GM12873 (cell line): ENCODE results near the gene OSBP2.
A peak's percentile ranks its signal among the peaks of the same experiment; 100 is the strongest.

ENCODE experiments used
- TF ChIP-seq, protein P1 (sequence below): IDR thresholded peaks from 2 replicates; pipeline ENCODE4 v1.5.1; 2012; ENCODE audit warnings: low read depth, mild to moderate bottlenecking, moderate library complexity, low read length, control low read depth; ENCODE audit not compliant: insufficient read depth; ENCODE audit errors: missing control alignments

The OSBP2 gene

DNA sequence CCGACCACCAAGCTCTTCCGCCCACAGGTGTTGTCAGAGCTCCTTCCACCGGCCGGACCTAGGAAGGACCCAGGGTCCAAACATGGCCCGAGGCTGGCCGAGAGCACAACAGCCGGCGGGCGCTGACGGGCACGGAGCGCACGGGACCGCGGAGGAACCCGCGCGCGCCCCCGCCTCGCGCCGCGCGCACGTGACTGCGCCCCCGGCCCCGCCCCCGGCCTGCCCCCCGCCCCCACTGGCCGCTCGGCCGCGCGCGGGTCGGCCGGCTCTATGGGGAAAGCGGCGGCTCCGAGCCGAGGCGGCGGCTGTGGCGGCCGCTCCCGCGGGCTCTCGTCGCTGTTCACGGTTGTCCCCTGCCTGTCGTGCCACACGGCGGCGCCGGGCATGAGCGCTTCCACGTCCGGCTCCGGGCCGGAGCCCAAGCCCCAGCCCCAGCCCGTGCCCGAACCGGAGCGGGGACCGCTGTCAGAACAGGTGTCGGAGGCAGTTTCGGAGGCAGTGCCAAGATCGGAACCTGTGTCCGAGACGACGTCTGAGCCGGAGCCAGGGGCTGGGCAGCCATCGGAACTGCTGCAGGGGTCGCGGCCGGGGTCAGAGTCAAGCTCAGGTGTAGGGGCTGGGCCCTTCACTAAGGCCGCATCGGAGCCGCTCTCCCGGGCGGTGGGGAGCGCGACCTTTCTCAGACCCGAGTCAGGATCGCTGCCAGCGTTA is at the start of gene OSBP2:
TSS of gene OSBP2 (plus strand) at position 235 of the 711 bp plus-strand sequence. CDS start at position 271, 36 bp downstream.
- TF ChIP-seq, protein P1, sequence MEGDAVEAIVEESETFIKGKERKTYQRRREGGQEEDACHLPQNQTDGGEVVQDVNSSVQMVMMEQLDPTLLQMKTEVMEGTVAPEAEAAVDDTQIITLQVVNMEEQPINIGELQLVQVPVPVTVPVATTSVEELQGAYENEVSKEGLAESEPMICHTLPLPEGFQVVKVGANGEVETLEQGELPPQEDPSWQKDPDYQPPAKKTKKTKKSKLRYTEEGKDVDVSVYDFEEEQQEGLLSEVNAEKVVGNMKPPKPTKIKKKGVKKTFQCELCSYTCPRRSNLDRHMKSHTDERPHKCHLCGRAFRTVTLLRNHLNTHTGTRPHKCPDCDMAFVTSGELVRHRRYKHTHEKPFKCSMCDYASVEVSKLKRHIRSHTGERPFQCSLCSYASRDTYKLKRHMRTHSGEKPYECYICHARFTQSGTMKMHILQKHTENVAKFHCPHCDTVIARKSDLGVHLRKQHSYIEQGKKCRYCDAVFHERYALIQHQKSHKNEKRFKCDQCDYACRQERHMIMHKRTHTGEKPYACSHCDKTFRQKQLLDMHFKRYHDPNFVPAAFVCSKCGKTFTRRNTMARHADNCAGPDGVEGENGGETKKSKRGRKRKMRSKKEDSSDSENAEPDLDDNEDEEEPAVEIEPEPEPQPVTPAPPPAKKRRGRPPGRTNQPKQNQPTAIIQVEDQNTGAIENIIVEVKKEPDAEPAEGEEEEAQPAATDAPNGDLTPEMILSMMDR, result peak; percentile 2

DNA sequence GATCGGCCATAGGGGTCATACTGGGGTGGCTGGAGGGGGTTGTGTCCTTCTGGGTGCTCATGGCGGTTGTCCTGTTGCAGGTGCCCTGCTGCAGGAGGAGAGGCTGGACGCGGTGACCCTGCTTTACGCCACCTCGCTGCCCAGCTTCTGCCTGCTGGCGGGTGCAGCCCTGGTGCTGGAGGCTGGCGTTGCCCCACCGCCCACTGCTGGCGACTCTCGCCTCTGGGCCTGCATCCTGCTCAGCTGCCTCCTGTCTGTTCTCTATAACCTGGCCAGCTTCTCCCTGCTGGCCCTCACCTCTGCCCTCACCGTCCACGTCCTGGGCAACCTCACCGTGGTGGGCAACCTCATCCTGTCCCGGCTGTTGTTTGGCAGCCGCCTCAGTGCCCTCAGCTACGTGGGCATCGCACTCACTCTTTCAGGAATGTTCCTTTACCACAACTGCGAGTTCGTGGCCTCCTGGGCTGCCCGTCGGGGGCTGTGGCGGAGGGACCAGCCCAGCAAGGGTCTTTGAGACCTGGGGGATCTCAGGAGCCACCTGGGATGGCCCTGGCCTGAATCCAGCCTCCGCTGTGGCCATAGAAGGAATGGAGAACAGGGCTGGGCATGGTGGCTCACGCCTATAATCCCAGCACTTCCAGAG is 48.0 kb upstream of the OSBP2 start:
- TF ChIP-seq, protein P1, result no peak

DNA sequence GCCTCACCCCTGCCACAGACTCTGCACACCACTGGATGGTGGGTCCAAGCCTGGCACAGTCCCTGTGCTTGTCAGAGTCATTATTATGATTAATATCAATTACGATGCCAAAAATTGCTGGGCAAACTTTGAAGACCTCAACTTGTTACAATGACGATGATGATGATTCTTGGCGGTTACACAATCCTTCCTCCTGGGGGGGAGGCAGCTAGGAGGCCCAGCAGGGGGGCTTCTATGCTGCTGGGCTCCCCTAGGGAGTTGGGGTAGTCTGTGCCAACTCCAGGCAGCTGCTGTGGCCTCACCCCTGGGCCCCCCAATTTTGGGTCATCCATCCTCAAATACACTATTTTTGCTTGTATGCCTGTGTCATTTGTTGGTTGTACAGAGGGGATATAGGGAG is 47.1 kb upstream of the OSBP2 start:
- TF ChIP-seq, protein P1, result no peak

DNA sequence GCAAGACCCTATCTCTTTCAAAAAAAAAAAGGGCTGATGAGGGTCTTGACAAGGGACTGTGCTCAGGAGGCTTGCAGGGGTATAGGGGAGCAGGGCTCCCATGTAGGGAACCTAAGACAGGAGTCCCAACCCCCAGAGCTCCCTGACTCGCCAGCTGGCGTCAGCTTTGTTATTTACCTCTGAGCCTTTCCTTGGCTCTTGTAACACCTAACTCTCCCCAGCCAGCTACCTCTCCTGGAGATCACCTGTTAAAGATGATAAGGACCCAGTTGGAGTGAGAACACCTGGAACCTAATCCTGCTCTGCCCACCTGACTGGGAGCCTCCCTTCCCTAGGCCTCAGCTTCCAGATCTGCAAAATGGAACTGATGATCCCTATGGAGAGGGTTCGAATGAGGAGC is 45.8 kb upstream of the OSBP2 start:
- TF ChIP-seq, protein P1, result no peak

GRCh38 chr22:30649430-30650007 is 45.2 kb upstream of the OSBP2 start:
- TF ChIP-seq, protein P1, result peak; percentile 43

DNA sequence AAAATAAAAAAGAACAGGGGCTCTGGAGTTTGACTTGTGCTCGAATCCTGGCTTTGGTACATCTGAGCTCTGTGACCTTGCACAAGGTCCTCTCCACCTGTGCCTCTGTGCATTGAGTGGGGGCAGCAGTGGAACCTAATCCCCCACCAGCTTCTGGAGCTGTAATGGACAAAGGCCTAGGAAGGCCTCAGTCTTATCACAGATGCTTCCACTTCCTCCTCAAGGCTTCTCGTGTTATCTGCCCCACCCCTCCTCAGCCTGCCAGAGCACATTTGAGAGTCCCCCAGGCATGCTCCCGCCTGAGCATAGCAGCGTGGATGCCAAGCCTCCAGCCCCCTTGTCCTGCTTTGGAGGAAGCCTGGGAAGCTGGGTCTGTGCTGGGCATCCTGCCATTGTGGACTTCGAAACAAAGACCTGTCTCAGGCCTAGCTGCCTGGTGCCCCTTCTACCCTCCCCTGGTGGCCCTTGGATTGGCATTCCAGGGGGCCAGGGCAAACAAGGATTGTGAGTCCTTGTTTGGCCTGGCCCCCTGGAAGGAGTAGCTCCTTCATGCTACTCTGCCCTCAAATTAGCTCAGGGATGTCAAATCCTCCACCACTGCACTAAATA is 44.1 kb upstream of the OSBP2 start:
- TF ChIP-seq, protein P1, result no peak

GRCh38 chr22:30652852-30653251 is 41.8 kb upstream of the OSBP2 start:
- TF ChIP-seq, protein P1, result no peak
